ENCODE measurements around the gene ELL2.

DNA sequence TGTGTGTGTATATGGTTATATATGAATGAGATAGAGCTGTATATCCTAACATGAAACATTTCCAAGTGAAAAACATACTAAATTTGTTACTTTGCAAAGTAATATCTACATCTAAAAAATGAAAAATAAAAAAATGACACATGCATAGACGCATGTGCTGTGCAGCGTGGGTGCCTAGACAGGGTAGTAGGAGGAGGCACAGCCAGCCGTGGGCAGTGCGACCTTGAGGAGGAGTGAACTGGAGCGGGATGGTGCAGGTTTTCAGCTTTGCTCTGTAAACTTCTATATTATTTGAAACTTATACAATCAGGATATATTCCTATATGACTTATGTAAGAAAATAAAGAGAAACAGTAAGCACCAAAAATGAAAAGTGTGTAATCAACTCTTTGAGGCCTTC is 124.2 kb downstream of the ELL2 start:
- TF ChIP-seq ARNTL (CRISPR knock-in tag; IDR thresholded peaks at IDR 0.05; ENCODE audit: borderline replicate concordance, low read depth) (no peak), CSDC2 (CRISPR knock-in tag; IDR thresholded peaks at IDR 0.05) (no peak), ZFP3 (CRISPR knock-in tag; IDR thresholded peaks at IDR 0.05) (no peak), ESRRG (CRISPR knock-in tag; IDR thresholded peaks at IDR 0.05) (no peak), TCF4 (CRISPR knock-in tag; IDR thresholded peaks at IDR 0.05; ENCODE audit: borderline replicate concordance) (no peak), BACH2 (CRISPR knock-in tag; IDR thresholded peaks at IDR 0.05; ENCODE audit: borderline replicate concordance) (no peak), CREB5 (CRISPR knock-in tag; IDR thresholded peaks at IDR 0.05; ENCODE audit: low read depth) (no peak), ZC3H10 (CRISPR knock-in tag; IDR thresholded peaks at IDR 0.05) (no peak), TSHZ2 (CRISPR knock-in tag; IDR thresholded peaks at IDR 0.05) (no peak), TOX (CRISPR knock-in tag; IDR thresholded peaks at IDR 0.05; ENCODE audit: borderline replicate concordance) (no peak)
- TF ChIP-seq, protein P1, sequence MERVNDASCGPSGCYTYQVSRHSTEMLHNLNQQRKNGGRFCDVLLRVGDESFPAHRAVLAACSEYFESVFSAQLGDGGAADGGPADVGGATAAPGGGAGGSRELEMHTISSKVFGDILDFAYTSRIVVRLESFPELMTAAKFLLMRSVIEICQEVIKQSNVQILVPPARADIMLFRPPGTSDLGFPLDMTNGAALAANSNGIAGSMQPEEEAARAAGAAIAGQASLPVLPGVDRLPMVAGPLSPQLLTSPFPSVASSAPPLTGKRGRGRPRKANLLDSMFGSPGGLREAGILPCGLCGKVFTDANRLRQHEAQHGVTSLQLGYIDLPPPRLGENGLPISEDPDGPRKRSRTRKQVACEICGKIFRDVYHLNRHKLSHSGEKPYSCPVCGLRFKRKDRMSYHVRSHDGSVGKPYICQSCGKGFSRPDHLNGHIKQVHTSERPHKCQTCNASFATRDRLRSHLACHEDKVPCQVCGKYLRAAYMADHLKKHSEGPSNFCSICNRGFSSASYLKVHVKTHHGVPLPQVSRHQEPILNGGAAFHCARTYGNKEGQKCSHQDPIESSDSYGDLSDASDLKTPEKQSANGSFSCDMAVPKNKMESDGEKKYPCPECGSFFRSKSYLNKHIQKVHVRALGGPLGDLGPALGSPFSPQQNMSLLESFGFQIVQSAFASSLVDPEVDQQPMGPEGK (CRISPR knock-in tag; IDR thresholded peaks at IDR 0.05; ENCODE audit: borderline replicate concordance) = no peak
- TF ChIP-seq, protein P2, sequence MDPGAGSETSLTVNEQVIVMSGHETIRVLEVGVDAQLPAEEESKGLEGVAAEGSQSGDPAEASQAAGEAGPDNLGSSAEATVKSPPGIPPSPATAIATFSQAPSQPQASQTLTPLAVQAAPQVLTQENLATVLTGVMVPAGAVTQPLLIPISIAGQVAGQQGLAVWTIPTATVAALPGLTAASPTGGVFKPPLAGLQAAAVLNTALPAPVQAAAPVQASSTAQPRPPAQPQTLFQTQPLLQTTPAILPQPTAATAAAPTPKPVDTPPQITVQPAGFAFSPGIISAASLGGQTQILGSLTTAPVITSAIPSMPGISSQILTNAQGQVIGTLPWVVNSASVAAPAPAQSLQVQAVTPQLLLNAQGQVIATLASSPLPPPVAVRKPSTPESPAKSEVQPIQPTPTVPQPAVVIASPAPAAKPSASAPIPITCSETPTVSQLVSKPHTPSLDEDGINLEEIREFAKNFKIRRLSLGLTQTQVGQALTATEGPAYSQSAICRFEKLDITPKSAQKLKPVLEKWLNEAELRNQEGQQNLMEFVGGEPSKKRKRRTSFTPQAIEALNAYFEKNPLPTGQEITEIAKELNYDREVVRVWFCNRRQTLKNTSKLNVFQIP (CRISPR knock-in tag; IDR thresholded peaks at IDR 0.05; ENCODE audit: borderline replicate concordance, low read depth) = no peak
